Epithelial cell of proximal tubule (primary cell): ENCODE measurements around the gene WHAMM. TPM values are rescaled to one million over a fixed set of nuclear protein-coding genes. Genes with fewer than 3 reads are reported as not detected.

Source experiments
- DNase-seq: peaks from one replicate; pipeline ENCODE4 v3.0.0-alpha.2; 2011; ENCODE audit warnings: low read depth
- H3K4me3 ChIP-seq: 2 replicates; pipeline ENCODE4 v1.5.1; 2011; ENCODE audit warnings: low read depth, mild to moderate bottlenecking, low read length
- total RNA-seq: library from RNA; depleted of rRNA; stranded (reverse); fragments of >200 nt; gene quantifications from 2 replicates; pipeline ENCODE4 v1.2.3, GENCODE V29; 2015
- TF ChIP-seq, protein P1 (sequence below): conservative IDR thresholded peaks from 2 replicates; pipeline ENCODE4 v1.5.1; 2012; ENCODE audit warnings: low read depth, mild to moderate bottlenecking, low read length

WHAMM gene
- total RNA-seq, 1 donor from 2014 or later: 6.0 TPM

DNA sequence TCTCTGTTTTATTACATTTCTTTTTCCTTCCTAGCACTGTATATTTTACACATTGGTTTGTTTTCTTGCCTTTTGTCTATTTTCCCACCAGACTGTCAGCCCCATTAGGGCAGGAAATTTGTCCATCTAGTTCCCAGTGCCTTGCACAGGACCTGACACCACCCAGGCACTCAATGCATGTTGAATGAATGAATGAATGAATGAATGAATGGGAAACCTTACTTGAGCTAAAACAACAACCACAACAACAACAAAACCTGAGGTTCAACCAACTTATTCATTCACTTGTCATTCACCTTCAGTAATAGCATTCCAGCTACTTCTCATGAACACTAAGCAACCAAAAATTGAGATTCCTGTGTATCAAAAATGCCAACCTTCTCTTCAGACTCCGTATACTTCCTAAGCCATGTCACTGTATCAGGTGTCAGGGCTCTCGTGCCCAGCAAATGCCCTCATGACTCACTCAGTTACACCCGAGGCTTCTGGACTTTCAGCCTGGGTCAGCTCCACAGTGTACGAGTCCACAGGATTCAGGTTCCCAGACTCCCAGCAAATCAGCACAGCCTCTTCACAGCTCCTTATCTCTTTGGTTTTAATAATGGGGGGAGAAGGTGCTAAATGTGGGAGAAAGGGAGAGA, 40.9 kb upstream of the WHAMM start:
- H3K4me3 ChIP-seq: no peak overlapping the region
- TF ChIP-seq, protein P1, sequence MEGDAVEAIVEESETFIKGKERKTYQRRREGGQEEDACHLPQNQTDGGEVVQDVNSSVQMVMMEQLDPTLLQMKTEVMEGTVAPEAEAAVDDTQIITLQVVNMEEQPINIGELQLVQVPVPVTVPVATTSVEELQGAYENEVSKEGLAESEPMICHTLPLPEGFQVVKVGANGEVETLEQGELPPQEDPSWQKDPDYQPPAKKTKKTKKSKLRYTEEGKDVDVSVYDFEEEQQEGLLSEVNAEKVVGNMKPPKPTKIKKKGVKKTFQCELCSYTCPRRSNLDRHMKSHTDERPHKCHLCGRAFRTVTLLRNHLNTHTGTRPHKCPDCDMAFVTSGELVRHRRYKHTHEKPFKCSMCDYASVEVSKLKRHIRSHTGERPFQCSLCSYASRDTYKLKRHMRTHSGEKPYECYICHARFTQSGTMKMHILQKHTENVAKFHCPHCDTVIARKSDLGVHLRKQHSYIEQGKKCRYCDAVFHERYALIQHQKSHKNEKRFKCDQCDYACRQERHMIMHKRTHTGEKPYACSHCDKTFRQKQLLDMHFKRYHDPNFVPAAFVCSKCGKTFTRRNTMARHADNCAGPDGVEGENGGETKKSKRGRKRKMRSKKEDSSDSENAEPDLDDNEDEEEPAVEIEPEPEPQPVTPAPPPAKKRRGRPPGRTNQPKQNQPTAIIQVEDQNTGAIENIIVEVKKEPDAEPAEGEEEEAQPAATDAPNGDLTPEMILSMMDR: no peak
- peak; percentile 50 for DNase-seq

DNA sequence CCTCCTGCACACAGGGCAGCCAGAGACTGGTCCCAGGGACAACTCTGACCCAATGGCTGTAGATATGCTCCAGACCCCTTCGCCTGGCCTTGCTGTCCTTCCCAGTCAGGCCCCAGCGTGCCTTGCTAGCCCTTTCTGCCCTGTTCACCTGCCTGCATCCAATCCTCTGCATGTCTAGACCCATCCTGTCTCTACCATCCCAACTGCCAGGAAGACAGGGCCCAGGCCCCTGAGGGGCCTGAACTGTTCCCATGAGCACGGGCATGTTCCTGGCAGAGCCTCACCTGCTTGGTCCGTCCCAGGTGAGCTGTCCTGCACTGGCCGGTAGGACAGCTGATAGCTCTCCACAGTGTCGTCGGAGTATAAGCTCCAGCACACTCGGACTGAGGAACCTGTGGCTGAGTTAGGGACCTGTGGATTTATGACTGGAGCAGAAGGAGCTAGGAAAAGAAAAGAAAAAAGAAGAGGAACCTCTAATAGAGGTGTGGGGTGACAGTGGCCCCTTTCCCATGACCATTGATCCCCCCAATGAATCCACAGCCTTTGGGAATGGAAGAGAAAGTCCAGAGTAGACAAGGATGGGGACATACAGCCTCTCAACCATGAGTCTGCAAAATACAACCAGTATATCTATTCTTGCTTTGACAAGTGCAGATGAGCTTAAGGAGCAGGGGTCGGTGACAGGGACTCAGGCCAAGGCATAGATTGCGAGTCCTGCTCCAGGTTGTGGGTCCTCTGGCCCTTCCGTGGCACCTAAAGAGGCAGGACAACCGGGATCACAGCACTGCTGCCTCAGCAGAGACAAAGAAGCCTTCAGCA, 37.4 kb upstream of the WHAMM start:
- no peak overlapping the region for H3K4me3 ChIP-seq
- DNase-seq: no peak
- TF ChIP-seq, protein P1: no peak

DNA sequence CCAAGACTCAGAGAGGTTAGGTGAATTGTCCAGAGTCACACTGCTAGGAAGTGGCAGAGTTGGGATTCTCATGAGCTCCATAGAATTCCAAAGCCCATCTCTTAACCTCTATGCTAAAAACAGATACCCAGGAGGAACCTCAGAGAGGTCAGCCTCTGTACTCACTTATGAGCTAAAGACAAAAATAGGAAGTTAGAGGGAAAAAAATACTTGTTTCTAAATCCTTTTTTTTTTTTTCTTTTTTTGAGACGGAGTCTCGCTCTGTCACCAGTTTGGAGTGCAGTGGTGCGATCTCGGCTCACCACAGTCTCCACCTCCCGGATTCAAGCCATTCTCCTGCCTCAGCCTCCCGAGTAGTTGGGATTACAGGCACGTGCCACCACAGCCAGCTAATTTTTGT, 34.9 kb upstream of the WHAMM start:
- TF ChIP-seq, protein P1: no peak
- no peak for DNase-seq

DNA sequence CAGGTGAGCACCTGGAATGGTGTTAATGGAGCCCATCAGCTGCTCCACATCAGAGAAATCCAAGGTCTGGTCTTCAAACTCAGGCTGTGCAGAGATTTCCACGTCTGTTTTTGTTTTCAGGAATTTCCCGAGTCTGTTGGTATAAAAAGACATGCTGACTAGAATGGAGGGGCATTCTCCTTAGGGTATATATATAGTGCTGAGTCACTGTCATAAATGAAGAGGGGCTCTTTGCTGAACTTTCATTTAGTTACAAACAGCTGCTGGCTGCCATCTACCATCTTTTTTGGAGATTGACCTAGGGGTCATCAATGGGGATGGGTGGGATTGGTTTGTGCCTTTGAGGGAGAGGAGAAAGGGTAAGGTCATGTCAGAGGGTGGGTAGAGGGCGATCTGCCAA, 30.7 kb upstream of the WHAMM start:
- H3K4me3 ChIP-seq: no peak overlapping the region
- TF ChIP-seq, protein P1: no peak

More for the DNA sequence above, 34.9 kb upstream of the WHAMM start:
- no peak overlapping the region for H3K4me3 ChIP-seq

DNA sequence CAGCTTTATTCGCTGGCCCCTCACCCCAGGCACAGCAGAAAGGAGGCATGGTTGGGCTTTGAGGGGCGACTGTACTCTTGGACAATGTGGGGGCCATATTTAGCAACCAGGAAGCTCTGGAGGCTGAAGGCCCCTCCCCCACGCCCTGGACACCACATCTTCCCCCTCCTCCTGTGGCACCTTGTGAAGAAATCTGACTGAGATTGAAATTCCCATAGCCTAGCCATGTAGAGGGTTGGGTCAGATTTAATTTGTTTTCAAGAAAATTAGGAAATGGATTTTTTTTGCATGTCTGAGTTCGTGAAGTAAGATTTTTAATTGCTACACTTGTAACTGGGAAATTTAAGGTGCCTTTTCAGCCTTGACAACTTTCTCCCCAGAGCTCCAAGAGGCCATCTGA, 28.1 kb upstream of the WHAMM start:
- TF ChIP-seq, protein P1: no peak
- DNase-seq: no peak
- no peak overlapping the region for H3K4me3 ChIP-seq

More for the DNA sequence above, 30.7 kb upstream of the WHAMM start:
- DNase-seq: no peak

DNA sequence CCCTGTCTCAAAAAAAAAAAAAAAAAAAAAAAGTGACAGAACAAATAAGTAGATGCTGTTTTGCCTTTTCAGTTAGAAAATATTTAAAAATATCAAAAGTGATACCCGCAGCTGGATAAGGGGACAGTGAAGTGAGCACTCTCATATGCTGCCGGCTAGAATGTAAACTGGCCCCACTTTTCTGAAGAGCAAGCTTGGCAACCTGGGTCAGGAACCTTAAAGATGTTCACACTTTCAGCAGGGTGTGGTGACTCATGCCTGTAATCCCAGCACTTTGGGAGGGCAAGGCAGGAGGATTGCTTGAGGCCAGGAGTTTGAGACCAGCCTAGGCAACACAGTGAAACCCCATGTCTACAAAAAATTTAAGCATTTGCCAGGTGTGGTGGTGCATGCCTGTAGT, 20.9 kb upstream of the WHAMM start:
- TF ChIP-seq, protein P1: no peak
- H3K4me3 ChIP-seq: no peak overlapping the region
- no peak for DNase-seq
